Fibroblast of pulmonary artery (primary cell): ENCODE results near the gene OTOG.

Experiments used
- DNase-seq: peaks from one replicate; pipeline ENCODE4 v3.0.0-alpha.2; 2010; ENCODE audit warnings: low read depth
- H3K4me3 ChIP-seq: replicated peaks from 2 replicates; pipeline ENCODE4 v1.5.1; 2011; ENCODE audit warnings: low read depth, mild to moderate bottlenecking, control low read depth, low read length, moderate library complexity
- TF ChIP-seq, protein P1 (sequence below): IDR thresholded peaks from 2 replicates; pipeline ENCODE4 v1.5.1; 2011; ENCODE audit warnings: mild to moderate bottlenecking, control low read depth, low read length, inconsistent platforms; ENCODE audit errors: missing control alignments

OTOG gene

DNA sequence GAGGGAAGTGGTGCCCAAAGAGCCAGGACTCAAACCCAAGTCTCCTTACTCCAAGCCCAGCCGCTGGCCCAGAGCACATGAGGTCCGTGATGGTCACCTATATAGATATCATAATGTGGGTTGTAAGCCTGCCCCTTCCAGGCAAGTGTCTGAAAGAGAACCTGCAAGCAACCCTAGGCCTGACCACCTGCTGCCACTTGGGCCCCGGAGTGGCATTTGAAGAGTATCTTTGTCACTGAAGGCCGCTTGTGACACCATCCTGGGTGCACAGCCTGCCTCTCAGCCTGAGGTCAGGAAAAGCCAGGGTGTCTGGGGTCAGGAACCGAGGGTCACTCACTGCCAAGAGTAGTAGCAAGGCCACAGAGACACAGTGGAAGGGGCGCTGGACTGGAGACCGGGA is 32.4 kb downstream of the OTOG start:
- DNase-seq = no peak
- H3K4me3 ChIP-seq = no peak overlapping the region
- TF ChIP-seq, protein P1, sequence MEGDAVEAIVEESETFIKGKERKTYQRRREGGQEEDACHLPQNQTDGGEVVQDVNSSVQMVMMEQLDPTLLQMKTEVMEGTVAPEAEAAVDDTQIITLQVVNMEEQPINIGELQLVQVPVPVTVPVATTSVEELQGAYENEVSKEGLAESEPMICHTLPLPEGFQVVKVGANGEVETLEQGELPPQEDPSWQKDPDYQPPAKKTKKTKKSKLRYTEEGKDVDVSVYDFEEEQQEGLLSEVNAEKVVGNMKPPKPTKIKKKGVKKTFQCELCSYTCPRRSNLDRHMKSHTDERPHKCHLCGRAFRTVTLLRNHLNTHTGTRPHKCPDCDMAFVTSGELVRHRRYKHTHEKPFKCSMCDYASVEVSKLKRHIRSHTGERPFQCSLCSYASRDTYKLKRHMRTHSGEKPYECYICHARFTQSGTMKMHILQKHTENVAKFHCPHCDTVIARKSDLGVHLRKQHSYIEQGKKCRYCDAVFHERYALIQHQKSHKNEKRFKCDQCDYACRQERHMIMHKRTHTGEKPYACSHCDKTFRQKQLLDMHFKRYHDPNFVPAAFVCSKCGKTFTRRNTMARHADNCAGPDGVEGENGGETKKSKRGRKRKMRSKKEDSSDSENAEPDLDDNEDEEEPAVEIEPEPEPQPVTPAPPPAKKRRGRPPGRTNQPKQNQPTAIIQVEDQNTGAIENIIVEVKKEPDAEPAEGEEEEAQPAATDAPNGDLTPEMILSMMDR = no peak

DNA sequence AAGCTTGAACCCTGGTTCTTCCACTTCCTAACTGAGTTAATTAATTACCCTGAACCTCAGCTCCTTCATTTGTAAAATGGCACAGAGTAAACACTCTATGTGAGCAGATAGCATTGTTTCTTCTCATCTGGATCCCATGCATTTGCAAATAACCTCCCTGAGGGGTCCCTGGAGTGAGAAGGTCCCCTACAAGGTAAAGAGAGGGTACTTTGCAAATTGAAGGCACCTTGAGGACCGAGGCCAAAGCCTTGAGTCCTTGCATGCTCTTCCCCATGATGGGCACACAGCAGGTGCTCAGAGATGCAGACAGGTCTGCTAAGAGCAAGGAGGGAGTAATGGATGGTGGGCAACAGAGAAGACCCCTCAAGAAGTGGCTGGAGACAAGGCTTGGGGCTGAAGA is 33.2 kb downstream of the OTOG start:
- DNase-seq = no peak
- no peak overlapping the region for H3K4me3 ChIP-seq
- TF ChIP-seq, protein P1 = no peak

DNA sequence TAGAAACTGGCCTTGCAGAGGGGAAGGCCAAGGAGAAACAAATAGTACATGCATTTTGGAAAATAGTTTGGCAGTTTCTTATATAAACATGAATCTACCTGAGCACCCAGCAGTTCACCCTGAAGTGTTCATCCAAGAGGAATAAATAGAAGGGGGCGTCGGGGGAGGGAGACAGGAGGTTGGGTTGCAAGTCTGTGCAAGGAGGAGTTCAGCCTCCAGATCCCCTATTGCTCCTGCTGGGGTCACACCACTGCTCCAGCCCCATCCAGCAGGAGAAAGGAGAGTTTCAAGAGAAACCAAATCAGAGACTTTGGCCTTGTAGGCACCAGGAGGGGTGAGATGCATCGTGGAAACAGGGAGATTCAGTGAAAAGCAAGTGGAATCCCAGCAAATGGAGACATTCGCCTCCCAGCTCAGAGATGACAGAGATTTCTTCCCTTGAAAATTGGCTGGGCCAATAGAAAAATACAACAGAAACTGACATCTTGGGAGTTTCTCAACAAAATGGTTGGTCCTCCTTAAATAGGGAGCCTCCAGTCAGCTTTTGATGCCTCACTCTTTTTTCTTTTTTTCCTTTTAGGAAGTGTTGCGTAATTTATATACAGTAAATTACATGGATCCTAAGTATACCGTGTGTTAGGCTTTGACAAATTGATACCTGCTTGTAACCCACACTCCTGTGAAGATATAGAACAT is 34.1 kb downstream of the OTOG start:
- TF ChIP-seq, protein P1 = no peak
- DNase-seq = no peak
- no peak overlapping the region for H3K4me3 ChIP-seq

DNA sequence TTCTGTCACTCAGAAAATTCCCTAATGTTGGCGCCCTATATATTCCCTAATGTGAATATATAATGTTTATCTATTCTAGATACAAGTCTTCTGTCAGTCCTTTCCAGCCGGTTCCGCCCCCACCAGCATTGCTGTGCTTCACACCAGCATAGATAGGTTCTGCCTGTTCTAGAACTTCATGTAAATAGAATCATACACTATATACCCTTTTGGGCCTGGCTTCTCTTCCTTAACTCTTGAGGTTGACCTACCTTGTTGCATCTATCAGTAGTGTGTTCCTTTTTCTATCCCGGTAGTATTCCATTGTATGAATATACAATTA is 34.6 kb downstream of the OTOG start:
- DNase-seq = no peak
- TF ChIP-seq, protein P1 = no peak
- no peak overlapping the region for H3K4me3 ChIP-seq

DNA sequence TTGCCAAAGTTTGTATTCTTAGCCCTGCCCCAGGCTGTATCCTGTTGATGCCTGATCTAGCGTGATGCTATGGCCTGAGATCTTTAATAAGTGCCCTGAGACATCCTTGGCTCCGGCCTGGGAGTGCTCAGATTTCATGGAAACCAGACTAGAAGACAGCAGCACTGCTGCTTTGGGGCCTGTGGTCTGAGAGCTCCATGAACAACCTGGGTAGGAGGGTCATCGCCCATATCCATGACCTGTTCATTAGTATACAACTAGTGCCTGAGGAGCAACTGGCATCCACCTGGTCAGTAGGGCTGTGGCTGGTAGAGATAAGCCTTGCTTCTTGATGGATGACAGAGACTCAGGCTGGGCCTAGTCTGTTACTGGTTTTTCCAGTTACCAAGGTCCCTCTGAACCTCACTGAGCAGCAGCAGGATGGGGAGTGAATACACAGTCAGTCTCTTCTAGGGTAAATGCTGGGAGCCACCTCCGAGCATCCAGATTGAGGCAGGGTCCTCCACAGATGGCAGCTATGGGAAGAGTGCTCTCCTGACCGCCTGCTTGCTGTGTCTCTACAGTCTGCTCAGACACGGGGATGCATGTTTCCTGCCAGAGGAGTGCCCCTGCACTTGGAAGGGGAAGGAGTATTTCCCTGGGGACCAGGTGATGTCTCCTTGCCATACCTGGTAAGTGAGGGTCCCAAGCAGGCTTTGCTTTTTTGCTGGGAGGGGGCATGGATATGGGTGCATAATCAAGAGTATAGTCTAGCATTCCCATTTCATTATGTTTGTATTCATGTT is 39.0 kb downstream of the OTOG start:
- DNase-seq = no peak
- H3K4me3 ChIP-seq = no peak overlapping the region
- TF ChIP-seq, protein P1 = no peak

DNA sequence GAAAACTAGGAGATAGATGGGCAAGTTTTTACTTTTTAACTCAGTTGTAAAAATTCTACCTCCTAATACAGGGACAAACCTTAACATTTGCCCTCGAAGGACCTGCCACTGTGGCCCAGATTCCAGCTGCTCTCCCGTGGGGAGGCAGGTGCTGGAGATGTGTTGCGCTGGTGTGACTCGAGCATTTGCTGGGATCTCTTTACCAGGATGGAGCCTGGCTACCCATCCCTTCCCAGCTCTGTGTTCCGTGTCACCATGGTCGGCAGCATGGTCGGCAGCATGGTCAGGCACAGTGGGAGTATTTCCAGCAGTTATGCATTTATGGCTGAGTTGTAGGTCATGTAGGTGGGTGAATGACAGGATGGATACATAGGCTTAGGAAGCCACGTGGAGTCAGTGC is 41.1 kb downstream of the OTOG start:
- H3K4me3 ChIP-seq = no peak overlapping the region
- no peak for DNase-seq
- TF ChIP-seq, protein P1 = no peak
